Stimulated activated CD4-positive, alpha-beta T cell treated with anti-CD3 and anti-CD28 coated beads, Interleukin-2, amount 100 ng/mL, for 4 hours (primary cell): ENCODE data around the gene MEIG1.
A peak's percentile ranks its signal among the peaks of the same experiment; 100 is the strongest.
"Not testable (repeated sequence)": the region's sequence is repeated elsewhere in the genome, so short reads cannot be mapped to it uniquely, and the experiment has no call there.

Source experiments
- DNase-seq: peaks from one replicate; pipeline ENCODE4 v3.0.0-alpha.2; 2020; ENCODE audit warnings: low read depth

MEIG1 gene

DNA sequence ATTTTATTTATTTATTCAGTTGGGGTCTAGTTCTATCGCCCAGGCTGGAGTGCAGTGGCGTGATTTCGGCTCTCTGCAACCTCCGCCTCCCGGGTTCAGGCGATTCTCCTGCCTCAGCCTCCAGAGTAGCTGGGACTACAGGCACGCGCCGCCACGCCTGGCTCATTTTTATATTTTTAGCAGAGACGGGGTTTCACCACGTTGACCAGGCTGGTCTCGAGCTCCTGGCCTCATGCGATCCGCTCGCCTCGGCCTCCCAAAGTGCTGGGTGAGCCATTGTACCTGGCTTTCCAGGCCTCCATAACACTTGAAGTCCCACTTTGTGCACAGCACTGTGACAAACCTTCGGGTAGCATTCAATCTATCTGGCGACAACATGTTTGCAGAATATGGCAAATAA is 4.3 kb upstream of the MEIG1 start:
- no peak for DNase-seq

DNA sequence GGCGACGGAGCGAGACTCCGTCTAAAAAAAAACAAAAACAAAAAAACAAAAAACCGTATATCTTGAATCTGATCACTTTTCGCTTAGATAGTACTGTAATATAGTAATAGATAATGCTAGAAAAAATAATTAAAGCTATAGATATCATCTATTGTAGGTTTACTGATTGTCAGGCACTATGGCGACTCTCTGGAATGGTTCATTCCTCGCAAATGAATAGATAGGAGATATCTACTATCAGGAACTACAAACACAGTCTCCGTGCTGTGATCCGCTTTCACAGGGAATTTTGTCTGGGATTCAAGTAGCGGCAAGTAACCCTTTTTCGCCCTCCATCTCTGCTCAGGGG is 342 bp upstream of the MEIG1 start:
- DNase-seq, result no peak

DNA sequence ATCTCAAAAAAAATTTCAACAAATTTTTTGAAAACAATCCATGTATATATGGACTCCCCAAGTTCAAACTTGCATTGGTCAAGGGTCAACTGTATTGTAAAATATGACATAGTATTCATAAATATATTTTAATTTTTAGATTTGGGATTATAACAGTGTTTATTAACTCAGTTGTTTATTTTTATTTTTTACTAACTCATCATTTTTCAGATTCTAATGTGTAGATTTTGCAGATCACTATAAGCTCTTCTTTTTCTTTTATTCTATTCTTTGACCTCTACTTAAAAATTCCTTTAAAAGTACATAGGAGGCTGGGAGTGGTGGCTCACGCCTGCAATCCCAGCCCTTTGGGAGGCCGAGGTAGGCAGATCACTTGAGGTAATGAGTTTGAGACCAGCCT is 8.7 kb downstream of the MEIG1 start:
- DNase-seq, result no peak

DNA sequence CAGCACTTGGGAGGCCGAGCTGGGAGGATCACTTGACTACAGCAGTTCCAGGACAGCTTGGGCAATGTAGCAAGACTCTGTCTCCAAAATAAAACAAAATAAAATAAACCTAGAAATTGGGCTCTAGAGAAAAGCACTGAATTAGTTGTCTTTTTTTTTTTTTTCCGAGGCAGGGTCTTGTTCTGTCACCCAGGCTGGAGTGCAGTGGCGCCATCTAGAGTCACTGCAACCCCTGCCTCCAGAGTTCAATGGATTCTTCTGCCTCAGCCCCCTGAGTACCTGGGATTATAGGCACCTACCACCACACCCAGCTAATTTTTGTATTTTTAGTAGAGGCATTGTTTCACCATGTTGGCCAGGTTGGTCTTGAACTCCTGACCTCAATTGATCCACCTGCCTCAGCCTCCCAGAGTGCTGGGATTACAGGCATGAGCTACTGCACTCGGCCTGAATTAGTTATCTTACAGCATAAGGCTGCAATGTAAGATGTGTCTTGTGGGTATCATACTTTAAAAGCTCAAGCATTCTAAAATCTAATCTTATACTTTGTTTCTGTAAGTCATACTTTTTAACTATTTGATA is 12.8 kb downstream of the MEIG1 start:
- peak; percentile 24 for DNase-seq

DNA sequence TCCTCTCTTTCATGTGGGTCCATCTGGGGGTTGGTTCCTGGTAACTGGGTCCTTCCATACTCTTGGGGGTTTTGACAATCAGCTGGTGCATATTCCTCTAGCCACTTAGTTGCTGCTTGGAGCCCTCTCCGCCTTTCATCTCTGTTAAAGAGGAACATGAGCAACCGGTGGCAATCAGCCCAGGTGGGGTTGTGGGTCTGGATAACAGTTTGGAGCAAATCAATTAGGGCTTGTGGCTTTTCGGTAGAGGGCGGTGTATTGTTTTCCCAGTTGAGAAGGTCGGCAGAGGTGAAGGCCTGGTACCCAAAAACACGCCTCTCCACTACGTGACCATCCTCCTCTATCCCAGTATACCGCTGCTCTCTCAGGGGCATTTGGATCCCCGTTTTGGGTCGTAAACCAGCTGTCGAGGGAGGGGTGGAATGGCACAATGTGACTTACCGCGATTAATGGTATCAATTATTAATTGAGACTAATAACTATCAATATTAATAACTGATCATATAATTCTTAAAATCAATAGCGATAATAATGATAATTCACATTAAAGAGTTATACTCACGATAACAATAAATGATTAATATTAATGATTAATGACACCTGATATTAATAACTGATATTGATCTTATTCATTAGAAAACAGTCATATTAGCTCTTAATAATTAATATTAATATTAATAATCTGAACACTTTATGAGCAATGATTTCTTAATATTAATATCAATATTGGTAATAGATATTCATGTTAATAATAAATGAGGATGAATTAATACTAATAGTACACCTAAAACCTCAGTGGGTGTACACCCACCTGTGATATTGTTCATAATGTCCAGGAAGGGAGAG is 15.2 kb downstream of the MEIG1 start:
- not testable (repeated sequence) for DNase-seq

DNA sequence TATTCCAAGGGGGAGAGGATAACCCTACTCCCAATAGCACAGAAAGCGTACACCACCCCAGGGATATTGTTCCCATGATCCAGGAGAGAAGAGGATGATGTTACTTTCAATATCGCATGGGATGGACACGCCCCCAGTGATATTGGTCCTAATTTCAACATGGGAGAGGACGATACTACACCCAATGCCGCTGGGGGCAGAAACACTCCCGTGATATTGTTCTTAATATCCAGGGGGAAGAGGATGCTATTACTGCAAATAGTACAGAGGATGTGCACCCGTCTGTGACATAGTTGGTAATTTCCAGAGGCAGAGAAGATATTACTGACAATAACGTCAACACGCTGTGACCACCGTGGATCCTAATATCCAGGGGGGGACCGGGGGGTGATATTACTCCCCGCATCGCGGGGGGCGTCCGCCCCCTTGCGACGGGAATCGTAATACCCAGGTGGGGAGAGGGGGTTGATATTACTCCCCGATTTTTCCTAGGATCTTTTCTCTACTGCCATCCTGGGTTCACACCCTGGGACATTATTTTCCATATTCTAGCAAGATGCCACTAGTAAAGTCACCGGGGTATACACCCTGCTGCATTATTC is 16.6 kb downstream of the MEIG1 start:
- no peak for DNase-seq

DNA sequence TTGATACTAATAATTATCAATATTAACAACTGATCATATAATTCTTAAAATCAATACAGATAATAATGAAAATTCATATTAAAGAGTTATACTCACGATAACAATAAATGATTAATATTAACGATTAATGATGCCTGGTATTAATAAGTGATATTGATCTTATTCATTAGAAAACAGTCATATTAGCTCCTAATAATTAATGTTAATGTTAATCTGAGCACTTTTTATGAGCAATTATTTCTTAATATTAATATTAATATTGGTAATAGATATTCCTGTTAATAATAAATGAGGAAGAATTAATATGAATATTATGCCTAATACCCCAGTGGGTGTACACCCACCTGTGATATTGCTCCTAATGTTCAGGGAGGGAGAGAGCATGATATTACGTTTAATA is 23.6 kb downstream of the MEIG1 start:
- DNase-seq, result no peak

DNA sequence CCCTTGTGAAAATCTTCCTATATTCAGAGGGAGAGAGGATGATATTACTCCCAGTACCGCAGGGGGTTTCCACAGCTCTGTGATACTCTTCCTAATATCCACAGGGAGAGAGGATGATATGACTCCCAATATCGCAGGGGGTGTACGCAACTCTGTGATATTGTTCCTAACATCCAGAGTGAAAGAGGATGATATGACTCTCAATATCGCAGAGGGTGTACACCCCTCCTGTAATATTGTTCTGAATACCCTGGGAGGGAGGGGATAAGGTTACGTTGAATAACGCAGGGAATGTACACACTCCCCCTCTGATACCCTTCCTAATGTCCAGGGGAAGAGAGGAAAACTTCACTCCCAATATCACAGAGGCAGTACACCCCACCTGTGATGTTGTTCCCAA is 30.4 kb downstream of the MEIG1 start:
- DNase-seq, result not testable (repeated sequence)

DNA sequence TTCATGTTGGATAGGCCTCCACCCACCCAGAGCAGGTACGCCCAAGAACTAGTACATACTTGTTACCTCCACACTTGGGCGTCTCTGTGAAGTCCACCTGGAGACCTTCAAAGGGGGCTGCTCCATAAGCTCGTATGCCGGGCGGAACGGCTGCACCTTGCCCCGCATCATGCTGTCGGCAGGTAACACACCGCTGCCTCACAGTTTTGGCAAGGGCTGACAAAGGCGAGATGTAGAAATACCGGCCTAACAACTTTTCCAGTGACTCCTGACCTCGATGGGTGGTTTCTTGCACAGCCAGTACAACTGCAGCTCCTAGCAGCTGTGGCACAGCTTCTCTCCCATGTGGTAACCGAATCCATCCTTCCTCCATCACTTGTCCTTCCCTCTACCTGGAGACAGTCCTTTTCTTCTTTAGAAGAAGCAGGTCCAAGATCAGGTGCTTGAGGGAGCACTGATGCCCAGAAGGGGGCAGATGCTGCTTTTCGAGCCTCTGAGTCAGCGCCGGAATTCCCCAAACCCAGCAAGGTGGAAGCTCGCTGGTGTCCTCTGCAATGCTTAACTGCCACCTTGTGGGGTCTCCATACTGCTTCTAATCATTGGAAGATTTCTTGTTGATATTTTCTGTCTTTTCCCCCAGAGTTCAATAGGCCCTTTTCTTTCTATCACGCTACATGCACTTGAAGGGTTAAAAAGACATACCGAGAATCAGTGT is 32.0 kb downstream of the MEIG1 start:
- DNase-seq, result peak; percentile 54

DNA sequence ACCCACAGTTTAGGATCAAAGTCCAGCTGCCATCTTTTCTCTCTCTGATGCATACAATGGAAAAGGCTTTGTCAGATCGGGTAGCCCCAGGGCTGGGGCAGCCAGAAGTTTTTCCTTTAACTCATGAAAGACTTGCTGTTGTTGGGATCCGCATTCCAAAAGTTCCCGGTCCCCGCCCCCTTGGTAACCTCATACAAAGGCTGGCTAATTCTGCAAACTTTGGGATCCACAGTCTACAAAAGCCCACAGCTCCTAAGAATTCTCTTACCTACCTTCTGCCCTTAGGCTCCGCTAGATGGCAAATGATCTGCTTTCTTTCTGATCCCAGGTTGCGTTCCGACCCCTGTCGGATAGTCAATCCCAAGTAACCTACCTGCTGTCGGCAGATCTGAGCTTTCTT is 33.1 kb downstream of the MEIG1 start:
- DNase-seq, result not testable (repeated sequence)

DNA sequence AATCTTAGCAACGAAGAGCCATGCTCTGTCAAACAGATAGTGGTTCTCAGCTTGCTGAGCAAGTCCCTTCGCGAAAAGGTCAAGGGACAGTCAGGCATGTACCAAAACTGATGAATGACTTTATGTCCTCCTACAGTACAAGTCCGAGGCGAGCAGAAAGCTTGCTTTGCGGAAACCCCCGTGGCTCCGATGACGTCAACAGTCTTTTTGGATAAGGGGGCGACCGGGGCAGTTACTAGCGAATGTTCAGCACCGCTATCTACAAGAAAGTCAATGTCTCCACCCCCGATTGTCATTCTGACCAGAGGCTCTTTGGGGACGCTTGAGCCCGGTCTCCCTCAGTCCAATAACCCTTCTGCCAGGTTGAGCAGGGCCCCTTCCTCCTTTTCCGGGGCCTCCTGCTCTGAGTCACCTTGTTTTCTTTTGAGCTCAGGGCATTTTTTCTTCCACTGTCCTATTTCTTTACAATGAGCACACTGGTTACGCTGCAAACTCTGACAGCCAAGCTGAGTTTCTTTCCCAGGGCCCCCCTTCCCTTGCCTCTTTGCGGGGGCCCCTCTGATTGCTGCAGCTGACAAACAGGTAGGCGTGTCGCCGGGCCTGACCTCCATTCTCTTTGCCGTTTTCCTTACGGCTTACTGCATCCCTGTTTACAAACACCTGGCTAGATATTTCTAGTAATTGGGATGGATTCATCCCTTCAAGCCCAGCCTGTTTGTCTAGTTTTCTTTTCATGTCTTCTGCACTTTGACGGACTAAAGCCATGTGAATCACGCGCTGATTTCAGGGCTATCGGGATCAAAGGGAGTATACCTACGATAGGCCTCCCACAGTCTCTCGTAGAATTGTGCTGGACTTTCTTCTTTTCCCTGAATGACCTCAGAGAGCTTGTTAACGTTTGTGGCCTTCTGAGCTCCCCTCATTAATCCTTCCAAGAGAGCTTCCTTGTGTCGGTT is 34.6 kb downstream of the MEIG1 start:
- DNase-seq, result not testable (repeated sequence)

DNA sequence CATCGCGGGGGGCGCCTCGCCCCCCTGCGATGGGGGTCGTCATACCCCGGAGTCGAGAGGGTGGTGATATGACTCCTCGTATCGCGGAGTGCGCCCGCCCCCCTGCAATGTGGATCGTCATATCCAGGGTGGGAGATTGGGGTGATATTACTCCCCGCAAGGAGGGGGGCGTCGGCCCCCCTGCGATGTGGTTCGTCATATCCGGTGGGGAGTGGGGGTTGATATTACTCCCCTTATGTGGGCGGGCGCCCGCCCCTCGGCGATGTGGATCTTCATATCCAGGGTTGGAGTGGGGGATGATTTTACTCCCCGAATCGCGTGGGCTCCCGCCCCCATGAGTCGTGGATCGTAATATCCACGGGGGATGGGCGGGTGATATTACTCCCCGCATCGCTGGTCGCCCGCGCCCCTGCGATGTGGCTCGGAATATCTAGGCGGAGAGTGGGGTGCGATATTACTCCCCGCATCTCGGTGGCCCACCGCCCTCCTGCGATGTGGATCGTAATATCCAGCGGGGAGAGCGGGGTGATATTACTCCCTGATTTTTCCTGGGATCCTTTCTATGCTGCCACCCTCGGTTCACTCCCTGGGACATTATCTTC is 36.9 kb downstream of the MEIG1 start:
- no peak for DNase-seq

DNA sequence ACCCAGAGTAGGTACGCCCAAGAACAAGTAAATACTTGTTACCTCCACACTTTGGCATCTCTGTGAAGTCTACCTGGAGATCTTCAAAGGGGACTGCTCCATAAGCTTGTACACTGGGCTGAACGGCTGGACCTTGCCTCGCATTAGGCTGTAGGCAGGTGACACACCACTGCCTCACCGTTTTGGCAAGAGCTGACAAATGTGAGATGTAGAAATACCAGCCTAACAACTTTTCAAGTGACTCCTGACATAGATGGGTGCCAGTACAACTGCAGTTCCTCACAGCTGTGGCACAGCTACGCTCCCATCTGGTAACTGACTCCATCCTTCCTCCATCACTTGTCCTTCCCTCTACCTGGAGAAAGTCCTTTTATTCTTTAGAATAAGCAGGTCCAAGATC is 54.3 kb downstream of the MEIG1 start:
- DNase-seq, result not testable (repeated sequence)

DNA sequence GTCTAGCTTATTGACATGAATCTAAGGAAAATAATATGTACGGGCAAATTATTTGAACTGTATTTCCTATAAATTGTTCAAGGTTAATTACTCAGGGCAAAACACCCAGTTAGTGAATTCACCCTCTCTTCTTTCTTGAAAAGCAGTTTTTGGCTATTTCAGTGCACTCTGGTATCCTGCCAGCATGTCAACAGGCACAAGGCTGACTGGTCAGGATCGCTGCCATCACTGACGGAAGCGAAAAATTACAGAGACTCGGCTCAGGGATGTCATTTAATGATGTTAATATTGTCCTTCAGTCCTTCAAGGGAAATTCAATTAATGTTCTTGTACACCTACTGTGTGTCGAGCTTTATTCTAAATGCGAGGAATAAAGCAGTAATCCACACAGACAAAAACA is 56.3 kb downstream of the MEIG1 start:
- DNase-seq, result no peak

DNA sequence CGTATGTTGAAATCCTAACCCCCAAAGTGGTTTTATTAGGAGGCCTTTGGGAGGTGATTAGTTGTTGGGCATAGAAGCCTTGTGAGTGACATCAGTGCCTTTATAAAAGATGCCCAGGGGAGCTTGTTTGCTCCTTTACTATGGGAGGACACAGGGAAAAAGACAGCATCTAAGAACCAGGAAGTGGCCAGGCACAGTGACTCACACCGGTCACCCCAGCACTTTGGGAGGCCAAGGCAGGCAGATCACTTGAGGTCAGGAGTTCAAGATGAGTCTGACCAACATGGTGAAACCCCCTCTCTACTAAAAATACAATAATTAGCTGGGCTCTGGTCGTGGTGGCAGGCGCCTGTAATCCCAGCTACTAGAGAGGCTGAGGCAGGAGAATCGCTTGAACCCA is 61.8 kb downstream of the MEIG1 start:
- DNase-seq, result not testable (repeated sequence)
